ENCODE measurements around the gene KLK10.

DNA sequence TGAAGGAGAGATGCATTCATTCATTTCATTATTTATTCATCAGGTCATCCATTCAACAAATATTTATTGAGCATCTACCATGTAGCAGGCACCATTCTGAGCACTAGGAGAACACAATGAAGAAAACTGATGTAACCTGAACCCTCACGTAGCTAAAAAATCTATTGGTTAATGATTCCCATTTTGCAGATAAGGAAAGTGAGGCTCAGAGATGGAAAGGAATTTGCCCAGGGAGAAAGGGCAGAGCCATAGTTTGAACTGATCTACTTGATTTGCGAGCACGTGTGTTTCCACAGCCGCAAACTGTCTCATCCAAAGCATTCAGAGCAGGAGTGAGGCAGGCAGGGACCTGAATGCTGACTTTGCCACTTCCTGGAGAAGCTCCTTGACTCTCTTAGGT, 20.8 kb downstream of the KLK10 start:
- TF ChIP-seq, protein P1, sequence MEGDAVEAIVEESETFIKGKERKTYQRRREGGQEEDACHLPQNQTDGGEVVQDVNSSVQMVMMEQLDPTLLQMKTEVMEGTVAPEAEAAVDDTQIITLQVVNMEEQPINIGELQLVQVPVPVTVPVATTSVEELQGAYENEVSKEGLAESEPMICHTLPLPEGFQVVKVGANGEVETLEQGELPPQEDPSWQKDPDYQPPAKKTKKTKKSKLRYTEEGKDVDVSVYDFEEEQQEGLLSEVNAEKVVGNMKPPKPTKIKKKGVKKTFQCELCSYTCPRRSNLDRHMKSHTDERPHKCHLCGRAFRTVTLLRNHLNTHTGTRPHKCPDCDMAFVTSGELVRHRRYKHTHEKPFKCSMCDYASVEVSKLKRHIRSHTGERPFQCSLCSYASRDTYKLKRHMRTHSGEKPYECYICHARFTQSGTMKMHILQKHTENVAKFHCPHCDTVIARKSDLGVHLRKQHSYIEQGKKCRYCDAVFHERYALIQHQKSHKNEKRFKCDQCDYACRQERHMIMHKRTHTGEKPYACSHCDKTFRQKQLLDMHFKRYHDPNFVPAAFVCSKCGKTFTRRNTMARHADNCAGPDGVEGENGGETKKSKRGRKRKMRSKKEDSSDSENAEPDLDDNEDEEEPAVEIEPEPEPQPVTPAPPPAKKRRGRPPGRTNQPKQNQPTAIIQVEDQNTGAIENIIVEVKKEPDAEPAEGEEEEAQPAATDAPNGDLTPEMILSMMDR (IDR thresholded peaks at IDR 0.05) = no peak
- TF ChIP-seq POLR2A (IDR thresholded peaks at IDR 0.05) (no peak), POLR2AphosphoS5 (IDR thresholded peaks at IDR 0.05) (no peak), EP300 (IDR thresholded peaks at IDR 0.05) (no peak)

All from upper lobe of left lung (tissue), 4 donors.